Neural cell (in vitro differentiated cells): ENCODE data around the gene SLC37A3. TPM values are rescaled to one million over a fixed set of nuclear protein-coding genes. Genes with fewer than 3 reads are reported as not detected.
"Not testable (repeated sequence)": the region's sequence is repeated elsewhere in the genome, so short reads cannot be mapped to it uniquely, and the experiment has no call there.

ENCODE experiments used
- H2AFZ ChIP-seq: fragments of 200-600, 300-800 bp; sonication (generic), shearing (Covaris generic); 2 replicates; pipeline ENCODE4 v1.6.0; 2014; ENCODE audit warnings: low read depth, mild to moderate bottlenecking, antibody characterized with exemption, low read length, moderate library complexity
- H3F3A ChIP-seq: fragments of 200-600 bp; shearing (Covaris generic); 2 replicates; pipeline ENCODE4 v1.6.1; 2016; ENCODE audit warnings: mild to moderate bottlenecking, moderate library complexity, mixed read lengths, antibody characterized with exemption, low read length; ENCODE audit not compliant: insufficient read depth, poor library complexity, severe bottlenecking
- H3K27ac ChIP-seq: fragments of 200-600, 300-800 bp; sonication (generic), shearing (Covaris generic); 2 replicates; pipeline ENCODE4 v1.5.1; 2014; ENCODE audit warnings: mild to moderate bottlenecking, low read length, moderate library complexity
- H3K27me3 ChIP-seq: fragments of 300-800, 200-600 bp; sonication (generic), shearing (Covaris generic); 2 replicates; pipeline ENCODE4 v1.6.0; 2014; ENCODE audit warnings: mild to moderate bottlenecking, low read depth, low read length, moderate library complexity; ENCODE audit not compliant: insufficient read depth
- H3K36me3 ChIP-seq: fragments of 300-800, 200-600 bp; sonication (generic), shearing (Covaris generic); 2 replicates; pipeline ENCODE4 v1.5.1; 2014; ENCODE audit warnings: mild to moderate bottlenecking, antibody characterized with exemption, low read length, moderate library complexity; ENCODE audit not compliant: insufficient read depth
- H3K4me2 ChIP-seq: fragments of 300-800, 200-600 bp; sonication (generic), shearing (Covaris generic); 2 replicates; pipeline ENCODE4 v1.6.0; 2014; ENCODE audit warnings: mild to moderate bottlenecking, low read length
- H3K4me3 ChIP-seq: fragments of 300-800, 200-600 bp; sonication (generic), shearing (Covaris generic); 2 replicates; pipeline ENCODE4 v1.5.1; 2014; ENCODE audit warnings: mild to moderate bottlenecking, low read length, moderate library complexity
- H3K79me2 ChIP-seq: fragments of 200-600 bp; shearing (Covaris generic); replicated peaks from 2 replicates; pipeline ENCODE4 v1.6.0; 2014; ENCODE audit warnings: mild to moderate bottlenecking, low read length, moderate library complexity; ENCODE audit not compliant: insufficient read depth
- H3K9ac ChIP-seq: fragments of 300-800, 200-600 bp; sonication (generic), shearing (Covaris generic); 2 replicates; pipeline ENCODE4 v1.6.1; 2016; ENCODE audit warnings: mild to moderate bottlenecking, low read length, mixed read lengths
- H3K9me2 ChIP-seq: fragments of 200-600 bp; shearing (Covaris generic); 2 replicates; pipeline ENCODE4 v1.6.1; 2016; ENCODE audit warnings: mild to moderate bottlenecking, low read length, mixed read lengths; ENCODE audit not compliant: insufficient read depth
- H3K9me3 ChIP-seq: fragments of 200-600, 300-800 bp; sonication (generic), shearing (Covaris generic); 2 replicates; pipeline ENCODE4 v1.6.1; 2016; ENCODE audit warnings: mild to moderate bottlenecking, mixed run types, low read length, moderate library complexity, mixed read lengths
- H4K20me1 ChIP-seq: fragments of 200-600 bp; shearing (Covaris generic); 2 replicates; pipeline ENCODE4 v1.6.1; 2016; ENCODE audit warnings: mild to moderate bottlenecking, mixed run types; ENCODE audit not compliant: insufficient read depth
- CTCF ChIP-seq: fragments of 450-650 bp; IDR thresholded peaks from 2 replicates; pipeline ENCODE4 v1.5.1; 2014; ENCODE audit warnings: antibody characterized with exemption, mild to moderate bottlenecking, moderate library complexity; ENCODE audit not compliant: poor library complexity, severe bottlenecking
- EP300 ChIP-seq: fragments of 450-650 bp; conservative IDR thresholded peaks from 2 replicates; pipeline ENCODE4 v1.6.1; 2014; ENCODE audit warnings: antibody characterized with exemption, mild to moderate bottlenecking, moderate library complexity; ENCODE audit not compliant: poor library complexity, severe bottlenecking
- EZH2 ChIP-seq: fragments of 200-600, 300-800 bp; shearing (Covaris generic), sonication (generic); IDR thresholded peaks from 2 replicates; pipeline ENCODE4 v1.6.1; 2014; ENCODE audit warnings: antibody characterized with exemption, low read length, borderline replicate concordance, mild to moderate bottlenecking; ENCODE audit not compliant: insufficient read depth, poor library complexity, severe bottlenecking
- MXI1 ChIP-seq: fragments of 450-650 bp; conservative IDR thresholded peaks from 2 replicates; pipeline ENCODE4 v1.6.1; 2014; ENCODE audit warnings: antibody characterized with exemption, mild to moderate bottlenecking; ENCODE audit not compliant: poor library complexity, severe bottlenecking
- POLR2AphosphoS5 ChIP-seq: IDR thresholded peaks from 2 replicates; pipeline ENCODE4 v1.6.1; 2012
- RAD21 ChIP-seq: fragments of 450-650 bp; conservative IDR thresholded peaks from 2 replicates; pipeline ENCODE4 v1.6.1; 2014; ENCODE audit warnings: antibody characterized with exemption, mild to moderate bottlenecking, moderate library complexity
- REST ChIP-seq: IDR thresholded peaks from 2 replicates; pipeline ENCODE4 v1.6.1; 2012; ENCODE audit warnings: borderline replicate concordance
- SMC3 ChIP-seq: fragments of 450-650 bp; conservative IDR thresholded peaks from 2 replicates; pipeline ENCODE4 v1.6.1; 2014; ENCODE audit warnings: antibody characterized with exemption, mild to moderate bottlenecking, moderate library complexity; ENCODE audit not compliant: poor library complexity
- TAF1 ChIP-seq: IDR thresholded peaks from 2 replicates; pipeline ENCODE4 v1.6.1; 2012; ENCODE audit warnings: low read depth
- polyA plus RNA-seq: library from polyadenylated mRNA; depleted of rRNA; stranded (reverse); fragments of >200 nt; gene quantifications from 2 replicates; pipeline ENCODE4 v1.2.3, GENCODE V29; 2014

Gene SLC37A3
- polyA plus RNA-seq, 1 donor from 2014 or later = 176 TPM

- no peak overlapping the region for H3K27ac ChIP-seq
- no peaks in the 10 kb centered on the region for H3F3A ChIP-seq
- H3K36me3 ChIP-seq = peaks cover 11% of the 10 kb centered on the region
- H3K9ac ChIP-seq = no peak overlapping the region
- TF ChIP-seq SMC3 = peak; percentile 50
- TF ChIP-seq POLR2AphosphoS5 = no peak
- TF ChIP-seq CTCF = peak; percentile 57
- no peak for TF ChIP-seq EZH2
- TF ChIP-seq TAF1 = no peak
- TF ChIP-seq REST = no peak
- TF ChIP-seq MXI1 = no peak
- peak; percentile 61 for TF ChIP-seq RAD21
- TF ChIP-seq EP300 = no peak
- H3K9me3 ChIP-seq = no peaks in the 10 kb centered on the region
- no peaks in the 10 kb centered on the region for H3K27me3 ChIP-seq
- H3K79me2 ChIP-seq = no peaks in the 10 kb centered on the region
- H3K9me2 ChIP-seq = no peaks in the 10 kb centered on the region
- no peak overlapping the region for H3K4me3 ChIP-seq
- no peak overlapping the region for H2AFZ ChIP-seq
- H3K4me2 ChIP-seq = no peak overlapping the region
- H4K20me1 ChIP-seq = no peaks in the 10 kb centered on the region
Observed at GRCh38 chr7:140342727-140343514, 55.4 kb downstream of the SLC37A3 start.

GRCh38 chr7:140338959-140339358, 59.4 kb downstream of the SLC37A3 start:
- H3F3A ChIP-seq = not testable (repeated sequence)

More at GRCh38 chr7:140338959-140339358, 59.4 kb downstream of the SLC37A3 start:
- H3K9ac ChIP-seq, H4K20me1 ChIP-seq, H3K27me3 ChIP-seq, H3K4me2 ChIP-seq, H3K9me3 ChIP-seq, H3K9me2 ChIP-seq, H2AFZ ChIP-seq, H3K27ac ChIP-seq, H3K4me3 ChIP-seq, H3K79me2 ChIP-seq: not testable (repeated sequence)
- peaks cover 18% of the 10 kb centered on the region for H3K36me3 ChIP-seq
